Retina (tissue), 1 donor: ENCODE measurements around the gene LRRN4CL.
"Not testable (repeated sequence)": the region's sequence is repeated elsewhere in the genome, so short reads cannot be mapped to it uniquely, and the experiment has no call there.

Source experiments
- DNase-seq: peaks from one replicate; pipeline ENCODE4 v3.0.0-alpha.2; 2016

LRRN4CL gene

GRCh38 chr11:62675415-62675814, 13.9 kb downstream of the LRRN4CL start:
- not testable (repeated sequence) for DNase-seq

GRCh38 chr11:62673196-62673525, 16.2 kb downstream of the LRRN4CL start:
- DNase-seq: no peak

- peak; percentile 97 for DNase-seq
Measured at GRCh38 chr11:62671608-62672389, 17.5 kb downstream of the LRRN4CL start, which contains the start of the genes LBHD1 and UQCC3. TSS of gene LBHD1 (minus strand) at chr11:62672267. CDS start at chr11:62670031, 2,236 bp downstream. TSS of gene UQCC3 (plus strand) at chr11:62671673. CDS start at chr11:62671746, 73 bp downstream.

- no peak for DNase-seq
Measured at GRCh38 chr11:62671236-62671607, 18.1 kb downstream of the LRRN4CL start.

- DNase-seq: no peak
Measured at GRCh38 chr11:62669420-62670161, 19.7 kb downstream of the LRRN4CL start.

- DNase-seq: no peak
Measured at GRCh38 chr11:62667460-62667859, 21.9 kb downstream of the LRRN4CL start.

GRCh38 chr11:62666259-62666926, 22.9 kb downstream of the LRRN4CL start:
- no peak for DNase-seq

GRCh38 chr11:62665599-62666258, 23.6 kb downstream of the LRRN4CL start:
- no peak for DNase-seq

- DNase-seq: peak; percentile 97
Measured at GRCh38 chr11:62665075-62665598, 24.2 kb downstream of the LRRN4CL start, which contains the start of the genes C11orf98 and CSKMT. TSS of gene C11orf98 (minus strand) at chr11:62665210. CDS start at chr11:62665169, 41 bp downstream. TSS of gene CSKMT (plus strand) at chr11:62665312. CDS start at chr11:62665880, 568 bp downstream.

GRCh38 chr11:62664405-62665074, 24.8 kb downstream of the LRRN4CL start:
- no peak for DNase-seq

- DNase-seq: no peak
Measured at GRCh38 chr11:62656796-62657429, 32.4 kb downstream of the LRRN4CL start.

GRCh38 chr11:62654297-62654696, 35.0 kb downstream of the LRRN4CL start:
- no peak for DNase-seq

- no peak for DNase-seq
Measured at GRCh38 chr11:62652161-62653006, 36.9 kb downstream of the LRRN4CL start.

GRCh38 chr11:62650283-62650682, 39.0 kb downstream of the LRRN4CL start:
- DNase-seq: not testable (repeated sequence)

- no peak for DNase-seq
Measured at GRCh38 chr11:62649486-62649885, 39.8 kb downstream of the LRRN4CL start.

GRCh38 chr11:62648967-62649364, 40.4 kb downstream of the LRRN4CL start:
- no peak for DNase-seq

GRCh38 chr11:62648185-62648966, 41.0 kb downstream of the LRRN4CL start:
- DNase-seq: no peak

GRCh38 chr11:62647609-62648005, 41.7 kb downstream of the LRRN4CL start:
- DNase-seq: no peak

- DNase-seq: no peak
Measured at GRCh38 chr11:62646825-62647608, 42.3 kb downstream of the LRRN4CL start.
